Measurements from ENCODE around the gene ZSWIM5.

DNA sequence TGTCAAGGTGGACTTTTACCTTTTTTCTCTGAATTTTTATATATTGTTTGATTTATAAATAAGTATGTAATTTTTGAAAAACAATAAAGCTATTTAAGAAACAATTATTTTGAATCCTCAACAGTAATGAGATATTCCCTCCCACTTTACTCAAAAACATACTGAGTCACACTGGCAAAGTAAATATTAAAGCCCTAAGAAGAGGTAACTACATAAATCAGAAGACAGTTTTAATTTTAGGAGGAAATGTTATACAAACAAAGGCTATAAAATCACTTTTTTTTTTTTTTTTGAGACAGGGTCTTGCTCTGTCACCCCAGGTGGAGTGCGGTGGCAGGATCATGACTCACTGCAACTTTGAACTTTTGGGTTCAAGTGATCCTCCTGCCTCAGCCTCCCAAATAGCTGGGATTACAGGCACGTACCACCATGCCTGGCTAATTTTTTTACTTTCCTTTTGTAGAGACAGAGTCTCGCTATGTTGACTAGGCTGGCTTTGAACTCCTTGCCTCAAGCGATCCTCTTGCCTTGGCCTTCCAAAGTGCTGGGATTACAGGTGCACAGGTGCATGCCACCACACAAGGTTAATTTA is 36.2 kb downstream of the ZSWIM5 start:
- TF ChIP-seq, protein P1, sequence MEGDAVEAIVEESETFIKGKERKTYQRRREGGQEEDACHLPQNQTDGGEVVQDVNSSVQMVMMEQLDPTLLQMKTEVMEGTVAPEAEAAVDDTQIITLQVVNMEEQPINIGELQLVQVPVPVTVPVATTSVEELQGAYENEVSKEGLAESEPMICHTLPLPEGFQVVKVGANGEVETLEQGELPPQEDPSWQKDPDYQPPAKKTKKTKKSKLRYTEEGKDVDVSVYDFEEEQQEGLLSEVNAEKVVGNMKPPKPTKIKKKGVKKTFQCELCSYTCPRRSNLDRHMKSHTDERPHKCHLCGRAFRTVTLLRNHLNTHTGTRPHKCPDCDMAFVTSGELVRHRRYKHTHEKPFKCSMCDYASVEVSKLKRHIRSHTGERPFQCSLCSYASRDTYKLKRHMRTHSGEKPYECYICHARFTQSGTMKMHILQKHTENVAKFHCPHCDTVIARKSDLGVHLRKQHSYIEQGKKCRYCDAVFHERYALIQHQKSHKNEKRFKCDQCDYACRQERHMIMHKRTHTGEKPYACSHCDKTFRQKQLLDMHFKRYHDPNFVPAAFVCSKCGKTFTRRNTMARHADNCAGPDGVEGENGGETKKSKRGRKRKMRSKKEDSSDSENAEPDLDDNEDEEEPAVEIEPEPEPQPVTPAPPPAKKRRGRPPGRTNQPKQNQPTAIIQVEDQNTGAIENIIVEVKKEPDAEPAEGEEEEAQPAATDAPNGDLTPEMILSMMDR (IDR thresholded peaks at IDR 0.05; ENCODE audit: insufficient read depth, low read depth, low read length): no peak
- TF ChIP-seq EZH2 (IDR thresholded peaks at IDR 0.05; ENCODE audit: insufficient read depth, low read length): no peak

All from astrocyte (in vitro differentiated cells and primary cell).